HG02571 (cell line): ENCODE results near the gene KRTAP4-1.
"Not testable (repeated sequence)": the region's sequence is repeated elsewhere in the genome, so short reads cannot be mapped to it uniquely, and the experiment has no call there.

Experiments
- ATAC-seq: cut with Tn5 transposase; IDR thresholded peaks from one replicate; pipeline ENCODE4 v1.9.1; 2021; ENCODE audit warnings: mild to moderate bottlenecking, moderate library complexity; ENCODE audit not compliant: unreplicated experiment

Gene KRTAP4-1

GRCh38 chr17:41184480-41184961, at the start of gene KRTAP4-1:
TSS of gene KRTAP4-1 (minus strand) at chr17:41184911. CDS start at chr17:41184854, 57 bp downstream.
- ATAC-seq = no peak

GRCh38 chr17:41232399-41233105, 47.8 kb upstream of the KRTAP4-1 start, which contains the start of gene KRTAP9-3:
TSS of gene KRTAP9-3 (plus strand) at chr17:41232449. CDS start at chr17:41232502, 53 bp downstream.
- not testable (repeated sequence) for ATAC-seq

GRCh38 chr17:41231731-41232130, 47.0 kb upstream of the KRTAP4-1 start:
- ATAC-seq = no peak

- no peak for ATAC-seq
These were observed 45.4 kb upstream of the KRTAP4-1 start for GRCh38 chr17:41230094-41230493.

GRCh38 chr17:41226598-41227095, 41.9 kb upstream of the KRTAP4-1 start, which contains the start of gene KRTAP9-2:
TSS of gene KRTAP9-2 (plus strand) at chr17:41226648. CDS start at chr17:41226655, 7 bp downstream.
- ATAC-seq = not testable (repeated sequence)

- ATAC-seq = no peak
These were observed 41.3 kb upstream of the KRTAP4-1 start for GRCh38 chr17:41226051-41226450.

GRCh38 chr17:41223821-41224220, 39.1 kb upstream of the KRTAP4-1 start:
- ATAC-seq = no peak

- no peak for ATAC-seq
These were observed 31.0 kb upstream of the KRTAP4-1 start for GRCh38 chr17:41215681-41216080.

GRCh38 chr17:41212524-41213169, 27.9 kb upstream of the KRTAP4-1 start:
- no peak for ATAC-seq

GRCh38 chr17:41211845-41212466, 27.2 kb upstream of the KRTAP4-1 start:
- no peak for ATAC-seq

- no peak for ATAC-seq
These were observed 14.8 kb upstream of the KRTAP4-1 start for GRCh38 chr17:41199421-41200078.

- no peak for ATAC-seq
These were observed 11.4 kb upstream of the KRTAP4-1 start for GRCh38 chr17:41196068-41196467.

- no peak for ATAC-seq
These were observed 5.6 kb upstream of the KRTAP4-1 start for GRCh38 chr17:41190328-41190727.

- ATAC-seq = not testable (repeated sequence)
These were observed 5.2 kb upstream of the KRTAP4-1 start, which contains the start of gene KRTAP9-1 for GRCh38 chr17:41189837-41190318. TSS of gene KRTAP9-1 (plus strand) at chr17:41189887. CDS start at chr17:41189887, 0 bp downstream.

- ATAC-seq = no peak
These were observed 2.2 kb upstream of the KRTAP4-1 start for GRCh38 chr17:41186872-41187271.

- ATAC-seq = no peak
These were observed 290 bp upstream of the KRTAP4-1 start for GRCh38 chr17:41185001-41185400.

GRCh38 chr17:41178843-41179616, 5.7 kb downstream of the KRTAP4-1 start:
- no peak for ATAC-seq

GRCh38 chr17:41178341-41178740, 6.4 kb downstream of the KRTAP4-1 start:
- ATAC-seq = no peak

- no peak for ATAC-seq
These were observed 6.9 kb downstream of the KRTAP4-1 start, which contains the start of gene KRTAP4-2 for GRCh38 chr17:41177727-41178271. TSS of gene KRTAP4-2 (minus strand) at chr17:41178221. CDS start at chr17:41178164, 57 bp downstream.
